Cortex of kidney (tissue), 1 donor: ENCODE data around the gene POLR2F.

Experiments
- DNase-seq: peaks from one replicate; lab custom pipeline; 2025; lab: John Stamatoyannopoulos, UW

The POLR2F gene

GRCh38 chr22:37953437-37954179 lies at the start of gene POLR2F, which contains the start of gene C22orf23:
Gene POLR2F, plus strand, starts transcription at chr22:37953699. Its CDS starts 89 bp downstream, at chr22:37953788.
Gene C22orf23, minus strand, starts transcription at chr22:37953601. Its CDS starts 452 bp downstream, at chr22:37953149.
- peak; percentile 62 for DNase-seq

DNA sequence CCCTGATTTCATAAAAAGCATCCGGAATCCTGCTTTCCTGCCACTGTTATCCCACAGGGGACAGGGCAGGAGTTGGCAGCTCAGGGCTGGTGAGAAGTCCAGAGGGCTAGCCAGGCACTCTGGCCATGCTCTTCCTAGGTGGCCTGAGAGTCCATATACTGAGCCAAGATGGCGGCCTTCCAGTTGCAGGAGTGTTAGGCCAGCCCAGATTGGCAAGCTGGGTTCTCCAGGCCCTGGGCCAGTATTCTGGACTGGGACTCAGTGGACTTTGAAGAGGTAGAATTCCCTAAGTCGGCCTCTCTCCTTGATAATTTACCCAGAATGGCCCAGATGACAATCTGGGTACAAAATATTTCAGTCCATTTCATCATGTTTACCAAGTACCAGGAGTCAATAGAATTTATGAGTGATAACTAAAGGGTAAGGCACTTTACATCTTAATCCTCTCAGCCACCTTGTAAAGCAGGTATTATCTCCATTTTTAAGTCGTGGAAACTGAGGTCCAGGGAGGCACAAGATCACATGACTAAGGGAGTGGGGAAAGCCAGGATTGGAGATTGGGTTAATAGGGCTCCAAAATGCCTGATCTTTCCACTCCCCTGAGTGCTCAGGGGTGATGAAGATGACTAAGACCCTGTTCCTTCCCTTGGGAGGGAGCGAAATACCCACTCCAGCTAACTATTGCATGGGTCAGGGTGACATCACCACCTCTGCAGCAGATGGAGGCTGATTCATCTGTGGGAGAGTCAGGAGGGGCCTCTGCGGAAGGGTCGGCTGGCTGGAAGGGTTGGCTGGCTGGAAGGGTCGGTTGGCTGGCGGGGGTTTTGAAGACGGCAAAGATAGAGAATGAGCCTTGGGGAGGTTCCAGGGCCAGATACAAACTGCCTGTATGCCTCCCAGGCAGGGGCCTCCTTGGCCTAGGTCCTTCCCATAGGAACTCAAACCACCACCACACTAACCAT lies 48.6 kb upstream of the POLR2F start:
- no peak for DNase-seq

GRCh38 chr22:37905534-37906363 lies 47.8 kb upstream of the POLR2F start, which contains the start of gene MICALL1:
Gene MICALL1, plus strand, starts transcription at chr22:37906297. Its CDS starts 126 bp downstream, at chr22:37906423.
- no peak for DNase-seq

GRCh38 chr22:37906364-37907008 lies 47.0 kb upstream of the POLR2F start:
- DNase-seq: no peak

- DNase-seq: no peak
These were observed 46.2 kb upstream of the POLR2F start for GRCh38 chr22:37907036-37907954.

GRCh38 chr22:37909766-37910165 lies 43.7 kb upstream of the POLR2F start:
- no peak for DNase-seq

DNA sequence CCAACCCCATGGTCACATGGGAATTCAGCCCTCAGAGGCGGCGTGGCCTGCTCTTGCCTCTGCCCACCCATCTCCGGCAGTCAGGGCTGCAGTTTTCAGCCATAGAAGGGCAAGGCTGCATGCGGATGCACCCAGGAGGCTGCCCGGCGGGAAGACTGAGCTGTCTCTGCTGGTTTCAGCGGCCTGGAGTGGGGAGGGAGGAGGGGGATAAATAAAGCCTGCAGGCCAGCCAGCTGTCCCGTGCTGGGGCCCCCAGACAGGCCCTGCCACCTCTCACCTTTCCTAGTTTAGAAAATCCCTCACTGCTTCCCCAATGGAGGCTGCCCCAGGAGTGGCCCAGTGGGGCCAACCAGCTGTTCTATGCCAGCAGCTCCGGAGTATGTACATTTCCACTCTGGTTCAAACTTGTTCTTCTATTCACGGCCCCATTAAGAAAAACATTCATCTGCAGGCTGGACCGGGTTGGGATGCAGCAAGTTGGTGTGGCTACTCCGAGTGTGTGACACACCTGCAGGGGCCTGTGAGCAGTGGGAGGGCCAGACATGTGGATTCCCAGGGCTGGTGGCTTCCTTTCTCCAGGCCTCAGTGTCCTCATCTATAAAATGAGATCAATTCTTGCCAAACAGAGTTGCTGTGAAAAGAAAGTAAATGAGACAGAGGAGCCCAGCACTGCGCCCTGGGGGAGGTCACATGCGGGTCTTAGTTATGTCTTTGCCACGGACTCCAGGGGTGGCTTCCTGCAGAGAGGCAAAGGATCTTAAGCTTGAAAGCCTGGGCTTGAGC lies 42.4 kb upstream of the POLR2F start:
- no peak for DNase-seq

GRCh38 chr22:37911697-37912096 lies 41.8 kb upstream of the POLR2F start:
- no peak for DNase-seq

GRCh38 chr22:37912171-37912570 lies 41.3 kb upstream of the POLR2F start:
- no peak for DNase-seq

- no peak for DNase-seq
These were observed 40.2 kb upstream of the POLR2F start for GRCh38 chr22:37913233-37913721.

- DNase-seq: no peak
These were observed 37.2 kb upstream of the POLR2F start for GRCh38 chr22:37916311-37916710.

DNA sequence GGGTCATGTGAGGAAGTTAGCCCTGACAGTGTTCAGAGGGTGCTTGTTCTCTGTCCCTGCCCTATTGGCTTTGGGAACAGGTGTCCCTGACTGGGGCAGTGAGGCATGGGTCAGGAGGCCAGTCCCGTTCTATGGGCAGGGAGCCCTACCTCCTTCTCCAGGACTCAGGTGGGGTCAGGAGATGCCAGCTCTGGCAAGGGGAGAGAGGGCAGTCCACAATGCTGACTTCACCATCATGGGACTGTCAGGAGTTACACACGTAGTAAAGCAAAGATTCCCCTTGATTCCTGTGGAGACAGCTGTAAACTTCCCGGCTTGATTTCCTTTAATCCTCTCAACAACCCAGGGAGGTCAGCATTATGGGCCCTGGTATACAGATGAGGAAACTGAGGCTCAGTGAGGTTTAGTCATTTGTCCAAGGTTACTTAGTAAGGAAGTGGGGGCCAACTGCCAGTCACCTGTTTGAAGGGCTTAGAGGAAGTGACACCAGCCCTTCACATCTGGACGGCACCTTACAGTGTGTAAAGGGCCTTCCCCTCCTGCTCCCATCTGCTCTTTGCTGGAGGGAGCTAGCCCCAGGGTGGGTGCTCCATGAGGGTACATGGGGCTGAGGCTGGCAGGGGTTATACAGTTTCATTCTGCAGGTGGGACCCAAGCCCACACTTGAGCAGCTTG lies 35.5 kb upstream of the POLR2F start:
- DNase-seq: no peak

GRCh38 chr22:37918580-37919270 lies 34.8 kb upstream of the POLR2F start:
- no peak for DNase-seq

- no peak for DNase-seq
These were observed 33.4 kb upstream of the POLR2F start for GRCh38 chr22:37920126-37920525.

DNA sequence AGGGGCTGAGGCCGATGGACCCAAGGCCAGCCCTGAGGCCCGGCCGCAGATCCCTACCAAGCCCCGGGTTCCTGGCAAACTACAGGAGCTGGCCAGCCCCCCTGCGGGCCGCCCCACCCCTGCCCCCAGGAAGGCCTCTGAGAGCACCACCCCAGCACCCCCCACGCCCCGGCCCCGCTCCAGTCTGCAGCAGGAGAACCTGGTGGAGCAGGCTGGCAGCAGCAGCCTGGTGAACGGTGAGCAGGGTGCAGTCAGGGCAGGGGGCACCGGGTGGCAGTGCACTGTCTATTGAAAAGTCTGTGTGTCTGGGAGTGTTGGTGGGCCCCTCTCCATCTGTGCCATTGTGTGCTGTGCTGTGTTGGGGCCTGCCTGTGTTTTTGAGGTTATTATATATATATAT lies 31.3 kb upstream of the POLR2F start:
- no peak for DNase-seq

- no peak for DNase-seq
These were observed 29.6 kb upstream of the POLR2F start for GRCh38 chr22:37923927-37924326.

GRCh38 chr22:37924386-37925065 lies 29.0 kb upstream of the POLR2F start:
- no peak for DNase-seq
